Esophagus mucosa (tissue), 1 donor: ENCODE measurements around the gene PIGZ. TPM values are rescaled to one million over a fixed set of nuclear protein-coding genes. Genes with fewer than 3 reads are reported as not detected.

Source experiments
- ATAC-seq: fragments of 200-7000 bp; cut with Tn5 transposase; one replicate; pipeline ENCODE4 v1.9.1; 2020
- total RNA-seq: library from RNA; stranded (reverse); gene quantifications from one replicate; pipeline ENCODE4 v1.2.4, GENCODE V29; 2023
- donor health status: DM: yes; HTN: yes; CAD: no.

The PIGZ gene
- total RNA-seq, 1 donor from 2014 or later, result 3.7 TPM

DNA sequence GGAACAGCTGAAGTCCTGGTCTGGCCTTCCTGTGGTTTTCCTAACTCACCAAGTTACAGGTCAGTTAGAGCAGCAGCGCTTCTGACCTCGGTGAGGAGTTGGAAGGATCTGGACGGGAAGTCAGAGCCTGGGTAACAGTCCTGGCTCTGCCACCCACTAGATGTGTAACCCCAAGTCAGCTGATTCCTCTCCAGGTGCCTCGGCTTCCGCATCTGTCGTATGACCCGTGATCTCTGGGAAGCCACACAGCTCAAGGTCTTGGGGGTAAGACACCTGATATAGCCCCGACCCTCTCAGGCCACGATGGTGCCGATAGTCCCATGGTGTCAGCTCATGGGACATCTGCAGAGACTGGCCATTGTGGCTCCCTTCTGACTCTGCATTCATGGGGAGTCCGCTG, 8.3 kb upstream of the PIGZ start:
- no peak for ATAC-seq

GRCh38 chr3:196975349-196975748, 6.7 kb upstream of the PIGZ start:
- ATAC-seq, result no peak

DNA sequence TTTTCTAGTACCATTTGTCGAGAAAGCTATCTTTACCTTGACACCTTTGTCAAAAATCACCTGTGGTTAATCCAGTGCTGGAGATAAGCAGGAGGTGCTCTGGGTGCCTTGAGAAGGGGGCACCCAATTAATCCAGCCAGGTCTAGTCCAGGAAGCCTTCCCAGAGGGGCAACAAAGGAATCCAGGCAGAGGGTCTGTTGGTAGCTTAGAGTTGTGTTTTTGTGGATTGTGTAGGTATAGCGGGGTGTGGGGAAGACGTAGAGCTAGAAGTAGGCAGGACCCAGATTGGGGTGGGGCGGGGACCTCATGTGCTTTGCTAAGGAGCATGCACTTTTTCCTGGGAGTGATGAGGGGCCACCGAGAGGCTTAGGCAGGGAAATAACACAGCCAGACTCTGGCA, 6.0 kb upstream of the PIGZ start:
- no peak for ATAC-seq

DNA sequence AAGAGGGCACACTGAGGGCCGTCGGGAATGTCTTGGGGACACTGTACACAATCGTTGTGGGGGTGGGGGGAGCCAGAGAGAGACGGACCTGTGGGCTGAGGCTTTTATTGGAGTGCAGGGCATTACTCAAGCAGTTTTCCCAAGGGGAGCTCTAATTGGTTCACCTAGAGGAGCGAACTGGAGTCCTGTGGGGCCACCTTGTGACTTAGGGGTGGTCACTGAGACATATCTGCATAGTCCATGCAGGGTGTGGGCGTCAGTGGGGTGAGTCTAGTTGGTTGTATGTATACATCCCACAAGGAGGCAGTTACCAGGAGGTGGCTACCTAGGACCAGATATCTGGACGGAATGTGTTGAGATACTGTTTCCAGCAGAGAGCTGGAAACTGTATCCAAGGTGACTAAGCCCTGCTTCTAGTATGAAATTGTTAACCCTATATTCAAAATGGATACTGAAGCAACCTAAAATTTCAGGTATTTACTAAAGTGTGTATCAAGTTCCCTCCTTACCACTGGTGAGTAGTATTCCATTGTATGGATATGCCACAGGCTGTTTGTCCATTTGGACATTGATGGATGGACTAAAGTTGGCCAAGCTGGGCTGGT, 2.6 kb upstream of the PIGZ start:
- no peak for ATAC-seq

GRCh38 chr3:196970547-196971093, 2.0 kb upstream of the PIGZ start:
- ATAC-seq, result no peak

DNA sequence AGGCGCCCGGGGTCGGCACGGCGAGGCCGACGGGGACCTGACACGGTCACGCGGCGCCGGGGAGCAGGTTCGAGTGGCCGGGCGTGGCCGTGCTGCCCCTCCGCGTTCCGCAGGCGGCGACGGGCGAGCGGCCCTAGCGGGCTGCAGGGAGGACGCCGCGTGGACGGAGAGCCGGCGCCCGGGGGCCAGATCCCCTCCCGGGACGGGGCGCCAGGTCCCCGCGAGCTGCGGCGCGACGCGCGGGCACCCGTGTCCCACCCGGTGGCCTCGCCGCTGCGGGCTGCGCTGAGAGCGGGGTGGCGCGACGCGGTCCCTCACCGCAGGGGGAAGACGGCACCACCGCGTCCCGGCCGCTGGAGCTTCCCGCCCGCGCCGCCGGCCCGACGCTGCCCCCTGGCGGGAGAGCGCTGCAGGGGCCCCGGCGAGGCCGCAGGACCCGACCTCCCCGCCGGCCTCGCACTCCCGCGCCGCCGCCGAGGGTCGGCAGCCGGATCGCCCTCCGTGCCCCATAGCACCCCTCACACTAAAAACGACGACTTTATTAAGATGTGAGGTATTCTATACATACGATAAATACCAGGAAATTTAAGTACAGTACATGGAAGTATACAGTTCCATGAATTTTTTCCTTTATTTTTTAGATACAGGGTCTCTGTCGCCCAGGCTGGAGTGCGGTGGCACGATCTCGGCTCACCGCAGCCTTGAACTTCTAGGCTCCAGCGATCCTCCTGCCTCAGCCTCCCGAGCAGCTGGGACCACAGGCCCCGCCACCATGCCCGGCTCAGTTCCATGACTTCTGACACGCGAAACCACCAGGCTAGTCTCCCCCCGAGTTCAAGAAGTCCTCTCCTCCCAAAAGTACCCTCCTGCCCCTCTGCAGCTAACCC, 1.3 kb upstream of the PIGZ start:
- peak; percentile 82 for ATAC-seq

- ATAC-seq, result peak; percentile 20
Observed at GRCh38 chr3:196969134-196969659, 564 bp upstream of the PIGZ start.

DNA sequence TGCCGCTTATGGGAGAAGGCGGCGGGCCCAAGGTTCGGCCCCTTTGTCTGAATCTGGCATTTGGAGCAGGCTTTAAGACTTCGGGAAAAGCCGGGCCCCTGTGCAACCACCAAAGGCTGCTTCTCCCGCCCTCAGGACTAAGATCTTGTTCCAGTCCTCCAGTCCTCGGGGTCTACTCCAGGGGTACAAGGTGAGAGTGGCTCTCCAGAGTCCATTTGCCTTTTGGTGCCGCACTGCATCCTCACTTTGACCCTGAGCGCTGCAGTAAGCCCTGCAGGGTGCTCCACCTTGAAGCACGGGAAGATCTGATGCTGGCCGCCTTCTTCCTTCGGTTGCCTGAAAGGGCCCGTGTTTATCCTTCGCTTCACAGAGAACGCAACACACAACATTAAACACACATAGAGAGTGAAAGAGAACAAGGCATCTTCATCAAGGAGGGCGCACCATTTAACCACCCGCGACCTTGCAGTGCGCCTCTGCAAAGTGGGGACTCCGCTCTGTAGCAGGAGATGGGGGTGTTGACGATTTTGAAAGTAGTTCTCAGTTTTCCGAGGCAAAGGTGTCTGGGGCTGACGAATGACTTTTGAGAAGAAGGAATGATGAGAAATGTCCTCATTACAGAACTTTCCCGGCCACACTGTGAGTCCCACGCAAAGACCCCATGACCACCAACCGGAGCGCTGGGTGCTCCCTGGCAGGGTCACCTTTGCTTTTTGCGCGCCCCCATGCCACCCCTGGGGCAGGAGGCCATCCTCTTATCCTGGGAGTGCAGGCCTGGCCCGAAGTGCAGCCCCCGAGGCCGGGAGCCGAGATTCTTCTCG, 1.0 kb downstream of the PIGZ start:
- no peak for ATAC-seq

GRCh38 chr3:196966526-196967401, 1.9 kb downstream of the PIGZ start:
- no peak for ATAC-seq

DNA sequence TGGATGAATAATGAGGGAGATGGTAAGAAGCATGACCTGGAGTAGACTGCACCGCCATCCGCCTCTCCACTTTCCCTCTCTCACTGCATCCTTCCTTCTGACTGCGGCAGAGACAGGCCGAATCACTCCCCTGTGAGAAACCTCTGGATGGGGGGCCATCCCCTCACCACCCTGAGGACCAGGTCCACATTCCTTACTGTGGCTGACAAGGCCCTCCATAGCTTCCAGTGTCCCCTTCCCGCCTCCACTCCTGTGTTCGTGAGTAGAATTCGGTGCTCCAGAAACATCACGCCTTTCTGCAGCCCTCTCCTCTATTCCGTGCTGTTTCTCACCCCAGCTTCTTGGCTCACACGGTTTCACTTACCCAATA, 2.8 kb downstream of the PIGZ start:
- ATAC-seq, result no peak

GRCh38 chr3:196965112-196965803, 3.4 kb downstream of the PIGZ start:
- ATAC-seq, result no peak

- no peak for ATAC-seq
Observed at GRCh38 chr3:196963631-196963953, 5.0 kb downstream of the PIGZ start.

DNA sequence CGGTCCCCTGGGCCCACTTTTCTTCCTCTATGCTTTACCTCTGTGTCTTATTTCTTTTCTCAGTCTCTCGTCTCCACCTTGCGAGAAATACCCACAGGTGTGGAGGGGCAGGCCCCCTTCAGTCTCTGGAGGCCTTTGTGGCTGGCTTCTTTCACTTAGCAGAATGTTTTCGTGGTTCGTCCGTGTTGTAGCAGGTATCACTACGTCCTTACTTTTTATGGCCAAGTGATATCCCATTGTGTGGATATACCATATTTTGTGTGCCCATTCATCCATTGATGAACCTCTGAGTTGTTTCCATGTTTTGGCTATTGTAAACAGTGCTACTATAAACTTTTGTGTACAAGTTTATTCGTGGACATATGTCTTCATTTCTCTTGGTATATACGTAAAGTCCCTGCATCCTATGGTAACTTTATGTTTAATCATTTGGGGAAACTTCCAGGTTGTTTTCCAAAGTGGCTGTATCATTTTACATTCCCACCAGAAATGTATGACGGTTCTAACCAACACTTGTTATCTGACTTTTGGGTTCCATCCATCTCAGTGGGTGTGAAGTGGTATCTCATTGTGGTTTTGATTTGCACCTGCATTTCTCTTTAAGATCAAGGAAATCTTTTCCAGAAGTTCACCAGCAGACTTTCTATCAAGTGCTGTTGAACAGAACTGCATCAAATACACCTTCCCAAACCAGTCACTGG, 5.6 kb downstream of the PIGZ start:
- no peak for ATAC-seq

DNA sequence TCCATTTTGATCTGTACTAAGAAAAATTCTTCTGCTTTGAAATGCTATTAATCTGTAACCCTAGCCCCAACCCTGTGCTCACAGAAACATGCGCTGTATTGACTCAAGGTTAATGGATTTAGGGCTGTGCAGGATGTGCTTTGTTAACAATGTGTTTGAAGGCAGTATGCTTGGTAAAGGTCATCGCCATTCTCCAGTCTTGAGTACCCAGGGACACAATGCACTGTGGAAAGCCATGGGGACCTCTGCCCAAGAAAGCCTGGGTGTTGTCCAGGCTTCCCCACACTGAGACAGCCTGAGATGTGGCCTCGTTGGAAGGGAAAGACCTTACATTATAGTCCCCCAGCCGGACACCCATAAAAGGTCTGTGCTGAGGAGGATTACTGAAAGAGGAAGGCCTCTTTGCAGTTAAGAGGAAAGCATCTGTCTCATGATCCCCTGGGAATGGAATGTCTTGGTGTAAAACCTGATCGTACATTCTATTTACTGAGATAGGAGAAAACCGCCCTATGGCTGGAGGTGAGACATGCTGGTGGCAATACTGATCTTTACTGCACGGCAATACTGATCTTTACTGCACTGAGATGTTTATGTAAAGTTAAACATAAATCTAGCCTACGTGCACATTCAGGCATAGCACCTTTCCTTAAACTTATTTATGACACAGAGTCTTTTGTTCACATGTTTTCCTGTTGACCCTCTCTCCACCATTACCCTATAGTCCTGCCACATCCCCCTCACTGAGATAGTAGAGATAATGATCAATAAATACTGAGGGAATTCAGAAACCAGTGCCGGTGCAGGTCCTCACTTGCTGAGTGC, 6.3 kb downstream of the PIGZ start:
- no peak for ATAC-seq

DNA sequence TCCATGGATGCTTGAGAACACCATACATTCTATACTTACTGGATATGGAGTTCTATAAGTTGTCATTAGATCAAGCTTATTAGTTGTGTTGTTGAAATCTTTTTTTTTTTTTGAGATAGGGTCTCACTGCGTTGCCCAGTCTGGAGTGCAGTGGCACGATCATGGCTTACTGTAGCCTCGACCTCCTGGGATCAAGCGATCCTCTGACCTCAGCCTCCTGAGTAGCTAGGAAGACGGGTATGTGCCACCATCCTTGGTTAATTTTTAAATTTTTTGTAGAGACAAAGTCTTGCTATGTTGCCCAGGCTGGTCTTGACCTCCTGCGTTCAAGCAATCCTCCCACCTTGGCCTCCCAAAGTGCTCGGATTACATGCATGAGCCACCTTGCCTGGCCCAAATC, 13.8 kb downstream of the PIGZ start:
- no peak for ATAC-seq

- ATAC-seq, result no peak
Observed at GRCh38 chr3:196951371-196951770, 17.3 kb downstream of the PIGZ start.

DNA sequence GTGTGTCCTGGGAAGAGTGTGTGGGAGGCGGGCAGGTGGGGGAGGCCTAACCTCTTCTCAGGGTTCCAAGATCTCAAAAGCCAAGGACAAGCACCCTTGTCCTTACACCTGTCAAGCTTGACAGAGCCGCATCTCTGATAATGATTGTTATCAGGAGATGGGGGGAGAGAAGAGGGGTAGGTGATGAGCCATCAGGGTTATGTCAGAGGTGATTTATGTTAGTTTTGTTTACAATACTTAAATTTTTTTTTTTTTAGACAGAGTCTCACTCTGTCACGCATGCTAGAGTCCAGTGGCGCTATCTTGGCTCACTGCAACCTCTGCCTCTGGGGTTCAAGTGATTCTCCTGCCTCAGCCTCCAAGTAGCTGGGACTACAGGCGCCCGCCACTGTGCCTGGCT, 18.9 kb downstream of the PIGZ start:
- ATAC-seq, result no peak

- no peak for ATAC-seq
Observed at GRCh38 chr3:196949285-196949619, 19.4 kb downstream of the PIGZ start.

DNA sequence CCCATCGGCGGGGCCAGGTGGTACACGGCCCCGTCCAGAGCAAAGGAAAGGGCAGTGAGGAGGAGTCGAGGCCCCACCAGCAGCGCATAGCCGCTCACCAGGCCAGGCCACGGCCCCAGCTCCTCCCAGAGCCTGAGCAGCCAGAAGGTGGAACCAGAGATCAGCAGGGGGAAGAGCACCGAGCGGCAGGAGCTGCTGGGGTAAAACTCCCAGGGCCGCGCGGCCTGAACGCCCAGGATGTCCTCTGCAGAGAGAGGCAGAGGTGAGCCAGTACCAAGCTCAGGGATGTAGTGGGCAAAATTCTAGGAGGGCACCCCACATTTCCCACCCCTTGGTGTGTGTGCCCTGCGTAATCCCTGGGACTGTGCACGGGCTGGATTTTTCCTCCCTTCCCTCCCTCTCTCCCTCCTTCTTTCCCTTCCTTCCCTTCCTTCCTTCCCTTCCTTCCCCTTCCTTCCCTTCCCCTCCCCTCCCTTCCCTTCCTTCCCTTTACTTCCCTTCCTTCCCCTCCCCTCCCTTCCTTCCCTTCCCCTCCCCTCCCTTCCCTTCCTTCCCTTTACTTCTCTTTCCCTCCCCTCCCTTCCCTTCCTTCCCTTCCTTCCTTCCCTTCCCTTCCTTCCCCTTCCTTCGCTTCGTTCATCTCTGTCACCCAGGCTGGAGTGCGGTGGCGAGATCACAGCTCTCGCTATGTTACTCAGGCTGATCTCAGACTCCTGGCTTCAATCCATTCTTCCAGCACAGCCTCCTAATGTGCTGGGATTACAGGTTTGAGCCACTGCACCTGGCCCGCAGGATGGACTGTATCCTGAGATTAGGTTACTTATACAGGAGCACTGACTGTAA, 20.0 kb downstream of the PIGZ start:
- no peak for ATAC-seq
